ENCODE measurements around the gene NTM.

- TF ChIP-seq CTCF (IDR thresholded peaks at IDR 0.05), result no peak
- TF ChIP-seq POLR2A (IDR thresholded peaks at IDR 0.05), result no peak
These were observed 352.7 kb downstream of the NTM start for GRCh38 chr11:131723088-131723487.

Measured in uterus (tissue), 2 donors.